LNCAP (cell line): ENCODE data around the gene NTRK3.

Source experiments
- CTCF ChIP-seq: fragments of 450-650 bp; IDR thresholded peaks from 2 replicates; pipeline ENCODE4 v1.5.1; 2017; ENCODE audit warnings: mild to moderate bottlenecking

NTRK3 gene

GRCh38 chr15:87901008-87901407, 355.5 kb downstream of the NTRK3 start:
- no peak for TF ChIP-seq CTCF

GRCh38 chr15:87896936-87897335, 359.6 kb downstream of the NTRK3 start:
- TF ChIP-seq CTCF, result no peak

GRCh38 chr15:87887177-87887576, 369.4 kb downstream of the NTRK3 start:
- TF ChIP-seq CTCF, result no peak

- TF ChIP-seq CTCF, result no peak
Observed at GRCh38 chr15:87881026-87881425, 375.5 kb downstream of the NTRK3 start.

GRCh38 chr15:87877822-87878542, 378.6 kb downstream of the NTRK3 start:
- TF ChIP-seq CTCF, result no peak

GRCh38 chr15:87877114-87877810, 379.3 kb downstream of the NTRK3 start:
- no peak for TF ChIP-seq CTCF

GRCh38 chr15:87874896-87875711, 381.4 kb downstream of the NTRK3 start:
- no peak for TF ChIP-seq CTCF
